DMS114 treated with DMSO at 0.1 percent for 48 hours (cell line): ENCODE results near the gene MYRF.
A peak's percentile ranks its signal among the peaks of the same experiment; 100 is the strongest.

Source experiments
- DNase-seq: peaks from one replicate; lab custom pipeline; 2025; ENCODE audit not compliant: unreplicated experiment; lab: John Stamatoyannopoulos, UW

Gene MYRF

GRCh38 chr11:61738776-61739175, 13.7 kb upstream of the MYRF start:
- no peak for DNase-seq

GRCh38 chr11:61739413-61739812, 13.0 kb upstream of the MYRF start:
- no peak for DNase-seq

- no peak for DNase-seq
These were observed 12.5 kb upstream of the MYRF start for GRCh38 chr11:61739966-61740365.

GRCh38 chr11:61742391-61742790, 10.0 kb upstream of the MYRF start:
- DNase-seq, result no peak

- DNase-seq, result no peak
These were observed 8.8 kb upstream of the MYRF start for GRCh38 chr11:61743486-61744095.

GRCh38 chr11:61744181-61744580, 8.3 kb upstream of the MYRF start:
- DNase-seq, result no peak

- no peak for DNase-seq
These were observed 7.8 kb upstream of the MYRF start for GRCh38 chr11:61744609-61745156.

- DNase-seq, result no peak
These were observed 6.5 kb upstream of the MYRF start for GRCh38 chr11:61745781-61746441.

- DNase-seq, result no peak
These were observed 5.8 kb upstream of the MYRF start for GRCh38 chr11:61746442-61747191.

GRCh38 chr11:61747192-61747966, 5.1 kb upstream of the MYRF start:
- DNase-seq, result peak; percentile 53

- no peak for DNase-seq
These were observed 4.5 kb upstream of the MYRF start for GRCh38 chr11:61747967-61748285.

GRCh38 chr11:61749591-61750217, 2.7 kb upstream of the MYRF start:
- no peak for DNase-seq

- no peak for DNase-seq
These were observed 1.7 kb upstream of the MYRF start for GRCh38 chr11:61750631-61751273.

GRCh38 chr11:61751384-61751783, 1.1 kb upstream of the MYRF start:
- DNase-seq, result no peak

- DNase-seq, result no peak
These were observed 587 bp downstream of the MYRF start for GRCh38 chr11:61752925-61753521.

GRCh38 chr11:61753672-61754071, 1.2 kb downstream of the MYRF start:
- DNase-seq, result no peak

- no peak for DNase-seq
These were observed 2.4 kb downstream of the MYRF start for GRCh38 chr11:61754534-61755482.

- DNase-seq, result no peak
These were observed 3.7 kb downstream of the MYRF start for GRCh38 chr11:61756147-61756451.
